ACC112 (cell line): ENCODE data around the gene OLIG1.

Experiments
- H2AFZ ChIP-seq: fragments of 200-600 bp; sonication (generic); one replicate; pipeline ENCODE4 v1.6.0; 2017; ENCODE audit warnings: antibody characterized with exemption, low read length; ENCODE audit not compliant: unreplicated experiment
- H3K27ac ChIP-seq: fragments of 200-600 bp; sonication (generic); 2 replicates; pipeline ENCODE4 v1.5.1; 2014; ENCODE audit warnings: low read depth, mild to moderate bottlenecking, antibody characterized with exemption, low read length, moderate library complexity
- H3K27me3 ChIP-seq: fragments of 200-600 bp; sonication (generic); 2 replicates; pipeline ENCODE4 v1.6.1; 2014; ENCODE audit warnings: mild to moderate bottlenecking, antibody characterized with exemption, low read length, moderate library complexity, mixed read lengths; ENCODE audit not compliant: insufficient read depth
- H3K36me3 ChIP-seq: fragments of 200-600 bp; sonication (generic); 2 replicates; pipeline ENCODE4 v1.6.1; 2016; ENCODE audit warnings: mild to moderate bottlenecking, antibody characterized with exemption, low read length, moderate library complexity, mixed read lengths; ENCODE audit not compliant: insufficient read depth
- H3K4me1 ChIP-seq: fragments of 200-600 bp; sonication (generic); one replicate; pipeline ENCODE4 v1.6.1; 2016; ENCODE audit warnings: low read length, mixed read lengths; ENCODE audit not compliant: insufficient read depth, unreplicated experiment, control insufficient read depth
- H3K4me3 ChIP-seq: fragments of 200-600 bp; sonication (generic); 2 replicates; pipeline ENCODE4 v1.5.1; 2014; ENCODE audit warnings: mild to moderate bottlenecking, low read depth, low read length
- H3K79me2 ChIP-seq: fragments of 200-600 bp; sonication (generic); one replicate; pipeline ENCODE4 v1.6.0; 2016; ENCODE audit warnings: low read length; ENCODE audit not compliant: control insufficient read depth, unreplicated experiment, insufficient read depth

Gene OLIG1

GRCh38 chr21:33025489-33026442 is 44.2 kb upstream of the OLIG1 start, which contains the start of gene OLIG2:
Gene OLIG2, plus strand, starts transcription at chr21:33025935. Its CDS starts 928 bp downstream, at chr21:33026863.
- H3K27me3 ChIP-seq = peaks cover 100% of the 10 kb centered on the region
- H3K4me1 ChIP-seq = no peaks in the 10 kb centered on the region
- no peaks in the 10 kb centered on the region for H3K79me2 ChIP-seq
- no peaks in the 10 kb centered on the region for H3K36me3 ChIP-seq
- H3K27ac ChIP-seq = no peak within 1 kb of the TSS
- H2AFZ ChIP-seq = no peak within 1 kb of the TSS
- no peak within 1 kb of the TSS for H3K4me3 ChIP-seq

DNA sequence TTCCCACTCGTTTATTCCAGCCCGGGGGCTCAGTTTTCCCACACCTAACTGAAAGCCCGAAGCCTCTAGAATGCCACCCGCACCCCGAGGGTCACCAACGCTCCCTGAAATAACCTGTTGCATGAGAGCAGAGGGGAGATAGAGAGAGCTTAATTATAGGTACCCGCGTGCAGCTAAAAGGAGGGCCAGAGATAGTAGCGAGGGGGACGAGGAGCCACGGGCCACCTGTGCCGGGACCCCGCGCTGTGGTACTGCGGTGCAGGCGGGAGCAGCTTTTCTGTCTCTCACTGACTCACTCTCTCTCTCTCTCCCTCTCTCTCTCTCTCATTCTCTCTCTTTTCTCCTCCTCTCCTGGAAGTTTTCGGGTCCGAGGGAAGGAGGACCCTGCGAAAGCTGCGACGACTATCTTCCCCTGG is 43.5 kb upstream of the OLIG1 start:
- H2AFZ ChIP-seq = no peak overlapping the region
- no peaks in the 10 kb centered on the region for H3K36me3 ChIP-seq
- no peaks in the 10 kb centered on the region for H3K79me2 ChIP-seq
- no peak overlapping the region for H3K4me3 ChIP-seq
- no peak overlapping the region for H3K27ac ChIP-seq
- peaks cover 100% of the 10 kb centered on the region for H3K27me3 ChIP-seq
- H3K4me1 ChIP-seq = no peaks in the 10 kb centered on the region

GRCh38 chr21:33026878-33027400 is 43.0 kb upstream of the OLIG1 start:
- Histone ChIP-seq H3K27me3 (peaks cover 100% of the 10 kb centered on the region), H2AFZ (no peak overlapping the region), H3K4me3 (no peak overlapping the region)

GRCh38 chr21:33027401-33028286 is 42.3 kb upstream of the OLIG1 start:
- H3K4me3 ChIP-seq = no peak overlapping the region

More at GRCh38 chr21:33026878-33027400, 43.0 kb upstream of the OLIG1 start:
- H3K79me2 ChIP-seq = no peaks in the 10 kb centered on the region
- H3K27ac ChIP-seq = no peak overlapping the region
- H3K36me3 ChIP-seq = no peaks in the 10 kb centered on the region
- H3K4me1 ChIP-seq = no peaks in the 10 kb centered on the region

DNA sequence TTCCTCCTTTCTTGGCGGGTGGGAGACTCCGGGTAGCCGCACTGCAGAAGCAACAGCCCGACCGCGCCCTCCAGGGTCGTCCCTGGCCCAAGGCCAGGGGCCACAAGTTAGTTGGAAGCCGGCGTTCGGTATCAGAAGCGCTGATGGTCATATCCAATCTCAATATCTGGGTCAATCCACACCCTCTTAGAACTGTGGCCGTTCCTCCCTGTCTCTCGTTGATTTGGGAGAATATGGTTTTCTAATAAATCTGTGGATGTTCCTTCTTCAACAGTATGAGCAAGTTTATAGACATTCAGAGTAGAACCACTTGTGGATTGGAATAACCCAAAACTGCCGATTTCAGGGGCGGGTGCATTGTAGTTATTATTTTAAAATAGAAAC is 41.7 kb upstream of the OLIG1 start:
- Histone ChIP-seq H3K4me1 (no peaks in the 10 kb centered on the region), H3K27me3 (peaks cover 100% of the 10 kb centered on the region), H3K27ac (no peak overlapping the region), H2AFZ (no peak overlapping the region), H3K4me3 (no peak overlapping the region), H3K36me3 (no peaks in the 10 kb centered on the region), H3K79me2 (no peaks in the 10 kb centered on the region)

More at GRCh38 chr21:33027401-33028286, 42.3 kb upstream of the OLIG1 start:
- Histone ChIP-seq H3K27me3 (peaks cover 100% of the 10 kb centered on the region), H3K36me3 (no peaks in the 10 kb centered on the region), H3K4me1 (no peaks in the 10 kb centered on the region), H3K27ac (no peak overlapping the region), H2AFZ (no peak overlapping the region), H3K79me2 (no peaks in the 10 kb centered on the region)

DNA sequence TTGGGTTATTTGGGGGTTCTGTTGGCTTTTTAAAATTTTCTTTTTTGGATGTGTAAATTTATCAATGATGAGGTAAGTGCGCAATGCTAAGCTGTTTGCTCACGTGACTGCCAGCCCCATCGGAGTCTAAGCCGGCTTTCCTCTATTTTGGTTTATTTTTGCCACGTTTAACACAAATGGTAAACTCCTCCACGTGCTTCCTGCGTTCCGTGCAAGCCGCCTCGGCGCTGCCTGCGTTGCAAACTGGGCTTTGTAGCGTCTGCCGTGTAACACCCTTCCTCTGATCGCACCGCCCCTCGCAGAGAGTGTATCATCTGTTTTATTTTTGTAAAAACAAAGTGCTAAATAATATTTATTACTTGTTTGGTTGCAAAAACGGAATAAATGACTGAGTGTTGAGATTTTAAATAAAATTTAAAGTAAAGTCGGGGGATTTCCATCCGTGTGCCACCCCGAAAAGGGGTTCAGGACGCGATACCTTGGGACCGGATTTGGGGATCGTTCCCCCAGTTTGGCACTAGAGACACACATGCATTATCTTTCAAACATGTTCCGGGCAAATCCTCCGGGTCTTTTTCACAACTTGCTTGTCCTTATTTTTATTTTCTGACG is 41.1 kb upstream of the OLIG1 start:
- peaks cover 100% of the 10 kb centered on the region for H3K27me3 ChIP-seq
- peak overlapping the region; percentile 2; the same call in 1 of the 2 replicates for H3K4me3 ChIP-seq

DNA sequence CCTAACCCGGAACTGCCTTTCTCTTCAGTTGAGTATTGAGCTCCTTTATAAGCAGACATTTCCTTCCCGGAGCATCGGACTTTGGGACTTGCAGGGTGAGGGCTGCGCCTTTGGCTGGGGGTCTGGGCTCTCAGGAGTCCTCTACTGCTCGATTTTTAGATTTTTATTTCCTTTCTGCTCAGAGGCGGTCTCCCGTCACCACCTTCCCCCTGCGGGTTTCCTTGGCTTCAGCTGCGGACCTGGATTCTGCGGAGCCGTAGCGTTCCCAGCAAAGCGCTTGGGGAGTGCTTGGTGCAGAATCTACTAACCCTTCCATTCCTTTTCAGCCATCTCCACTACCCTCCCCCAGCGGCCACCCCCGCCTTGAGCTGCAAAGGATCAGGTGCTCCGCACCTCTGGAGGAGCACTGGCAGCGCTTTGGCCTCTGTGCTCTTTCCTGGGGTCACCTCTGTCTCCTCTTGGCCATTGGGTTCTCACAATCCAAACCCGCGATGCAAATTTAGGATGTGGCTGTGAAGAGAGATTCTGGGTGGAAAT is 40.5 kb upstream of the OLIG1 start:
- Histone ChIP-seq H3K27ac (no peak overlapping the region), H3K36me3 (no peaks in the 10 kb centered on the region), H2AFZ (no peak overlapping the region), H3K4me3 (peak overlapping the region; percentile 2; the same call in 1 of the 2 replicates), H3K79me2 (no peaks in the 10 kb centered on the region), H3K4me1 (no peaks in the 10 kb centered on the region), H3K27me3 (peaks cover 100% of the 10 kb centered on the region)

More for the DNA sequence above, 41.1 kb upstream of the OLIG1 start:
- Histone ChIP-seq H2AFZ (no peak overlapping the region), H3K4me1 (no peaks in the 10 kb centered on the region), H3K36me3 (no peaks in the 10 kb centered on the region), H3K79me2 (no peaks in the 10 kb centered on the region), H3K27ac (no peak overlapping the region)

GRCh38 chr21:33029975-33030461 is 39.9 kb upstream of the OLIG1 start:
- Histone ChIP-seq H3K27me3 (peaks cover 100% of the 10 kb centered on the region), H2AFZ (no peak overlapping the region), H3K36me3 (no peaks in the 10 kb centered on the region), H3K4me3 (no peak overlapping the region), H3K27ac (no peak overlapping the region), H3K79me2 (no peaks in the 10 kb centered on the region), H3K4me1 (no peaks in the 10 kb centered on the region)

- H3K4me1 ChIP-seq = no peaks in the 10 kb centered on the region
- peaks cover 96% of the 10 kb centered on the region for H3K27me3 ChIP-seq
- H3K4me3 ChIP-seq = no peak overlapping the region
- no peaks in the 10 kb centered on the region for H3K79me2 ChIP-seq
- H3K36me3 ChIP-seq = no peaks in the 10 kb centered on the region
- no peak overlapping the region for H2AFZ ChIP-seq
- no peak overlapping the region for H3K27ac ChIP-seq
Measured at GRCh38 chr21:33030633-33031032, 39.3 kb upstream of the OLIG1 start.
